ENCODE data around the gene GPATCH3.
A peak's percentile ranks its signal among the peaks of the same experiment; 100 is the strongest.
"Not testable (repeated sequence)": the region's sequence is repeated elsewhere in the genome, so short reads cannot be mapped to it uniquely, and the experiment has no call there.

GPATCH3 gene

GRCh38 chr1:26863685-26864077, 36.6 kb downstream of the GPATCH3 start:
- peak; percentile 43 for DNase-seq

- DNase-seq = peak; percentile 96
Observed at GRCh38 chr1:26862781-26863684, 37.2 kb downstream of the GPATCH3 start, which contains the start of gene SFN. Gene SFN, plus strand, starts transcription at chr1:26863149. Its CDS starts 64 bp downstream, at chr1:26863213.

DNA sequence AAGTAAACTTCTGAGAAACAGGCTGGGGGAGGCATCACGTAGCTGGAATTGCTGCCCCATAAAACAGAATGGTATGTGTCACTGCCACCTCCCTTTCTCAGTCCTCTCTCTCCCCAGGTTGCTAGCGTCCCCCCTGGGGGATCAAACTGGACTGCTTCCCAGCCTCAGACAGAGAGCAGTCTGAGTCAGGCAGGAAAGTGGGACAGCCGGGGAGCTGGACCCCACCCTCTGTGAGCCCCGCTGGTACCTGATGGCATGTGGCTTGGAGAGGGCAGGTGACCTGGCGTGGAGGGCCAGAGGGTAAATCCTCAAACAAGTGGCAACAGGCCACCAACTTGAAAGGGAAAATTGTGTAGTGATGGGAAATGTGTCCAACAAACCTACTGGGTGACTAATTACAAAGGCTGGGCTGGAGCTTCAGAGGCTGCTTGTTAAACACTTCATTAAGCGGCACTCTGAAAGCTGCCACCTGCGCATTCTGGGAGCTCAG, 38.3 kb downstream of the GPATCH3 start:
- no peak for DNase-seq

GRCh38 chr1:26861286-26861701, 39.0 kb downstream of the GPATCH3 start:
- no peak for DNase-seq

DNA sequence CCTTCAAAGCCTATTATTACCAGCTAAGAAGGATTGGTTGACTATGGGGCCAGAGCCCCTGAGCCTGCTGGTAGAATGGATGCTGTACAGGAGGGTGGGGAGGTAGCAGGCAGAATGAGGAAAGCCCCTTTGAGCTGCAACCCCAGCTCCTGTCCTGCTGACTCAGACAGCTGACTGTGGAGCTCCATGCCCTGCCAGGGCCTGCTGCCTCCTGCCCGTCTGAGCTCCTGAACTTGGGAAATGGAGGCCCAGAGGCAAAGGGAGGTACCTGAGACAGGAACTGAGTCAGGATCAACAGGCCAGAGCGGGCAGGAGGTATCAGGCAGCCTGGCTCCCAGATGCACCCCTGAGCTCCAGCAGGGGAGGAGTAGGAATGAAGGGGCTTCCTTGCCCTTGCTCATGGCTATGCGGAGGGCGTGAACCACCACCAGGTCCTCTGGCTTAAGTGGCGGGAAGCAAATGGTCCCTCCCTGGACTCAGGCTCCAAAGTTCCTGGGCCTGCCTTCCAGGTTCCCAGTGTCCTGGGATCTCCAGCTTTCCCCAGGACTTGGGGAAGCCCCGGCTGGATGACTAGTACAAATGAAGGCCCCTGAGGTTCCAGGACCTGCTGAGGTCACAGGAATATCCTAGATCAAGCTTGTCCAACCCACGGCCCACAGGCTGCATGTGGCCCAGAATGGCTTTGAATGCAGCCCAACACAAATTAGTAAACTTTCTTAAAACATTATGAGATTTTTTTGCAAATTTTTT, 41.2 kb downstream of the GPATCH3 start:
- no peak for DNase-seq

GRCh38 chr1:26858160-26858559, 42.1 kb downstream of the GPATCH3 start:
- no peak for DNase-seq

GRCh38 chr1:26857473-26858060, 42.7 kb downstream of the GPATCH3 start:
- no peak for DNase-seq

DNA sequence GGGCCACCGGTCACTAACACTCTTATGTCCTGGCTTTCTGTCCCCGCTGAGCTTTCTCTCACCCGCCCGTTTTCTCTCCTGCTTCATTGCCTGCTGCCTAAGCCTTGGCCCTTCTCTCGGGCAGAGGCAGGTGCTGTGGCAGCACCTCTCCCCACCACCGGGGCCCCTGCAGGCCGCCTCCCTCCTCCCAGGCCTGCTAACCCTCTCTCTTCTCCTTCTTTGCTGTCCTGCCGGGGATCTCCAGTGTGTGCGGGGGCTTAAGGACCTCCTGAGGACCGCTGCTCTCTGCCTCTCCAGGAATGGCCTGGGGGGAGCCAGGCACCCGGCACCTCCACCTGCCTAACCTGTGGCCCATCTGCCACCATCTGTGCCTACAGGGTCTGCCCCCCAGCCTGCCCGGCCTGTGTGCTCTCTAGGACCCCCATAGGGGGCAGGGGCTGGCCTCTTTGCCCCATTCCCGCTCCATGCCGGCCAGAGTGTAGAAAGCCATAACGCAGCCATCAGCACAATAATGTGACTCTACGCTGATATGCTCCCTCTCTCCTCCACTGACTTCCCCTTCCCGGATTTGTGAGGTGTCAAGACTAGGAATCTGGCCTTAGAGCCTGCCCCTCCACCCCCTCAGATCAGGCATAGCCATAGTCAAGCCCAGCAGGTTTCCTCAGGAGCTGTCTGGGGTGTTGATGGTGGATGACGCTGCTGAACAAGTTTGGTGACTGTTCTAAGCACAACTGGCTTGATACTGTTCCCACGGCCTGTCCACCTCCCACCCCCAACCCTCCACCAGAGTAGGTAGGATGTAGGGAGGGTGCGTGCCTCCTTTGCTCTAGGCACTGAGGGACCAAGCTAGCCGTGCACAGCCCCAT, 43.4 kb downstream of the GPATCH3 start:
- no peak for DNase-seq

- no peak for DNase-seq
Observed at GRCh38 chr1:26856181-26856580, 44.1 kb downstream of the GPATCH3 start.

GRCh38 chr1:26855636-26856035, 44.6 kb downstream of the GPATCH3 start:
- no peak for DNase-seq

DNA sequence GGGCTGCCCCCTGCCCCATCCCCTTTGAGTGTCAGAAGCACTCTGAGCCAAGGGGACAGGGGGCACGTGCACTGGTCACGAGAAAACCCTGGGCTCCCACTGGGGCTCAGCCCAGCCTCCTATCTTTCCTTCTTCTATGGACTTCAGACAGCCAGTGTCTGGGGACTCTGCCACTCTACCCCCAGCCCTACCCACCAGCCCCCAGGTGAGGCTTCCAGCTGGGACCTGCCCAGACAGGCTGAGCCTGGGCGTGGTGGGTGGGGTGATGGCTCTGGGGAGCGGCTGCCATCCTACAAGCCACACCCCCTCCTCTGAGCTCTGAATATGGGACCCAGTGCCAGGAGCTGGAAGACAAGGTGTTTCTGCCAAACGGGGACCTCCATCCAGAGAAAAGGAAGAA, 45.4 kb downstream of the GPATCH3 start:
- DNase-seq = no peak

- no peak for DNase-seq
Observed at GRCh38 chr1:26853600-26853999, 46.7 kb downstream of the GPATCH3 start.

- peak; percentile 27 for DNase-seq
Observed at GRCh38 chr1:26853156-26853555, 47.1 kb downstream of the GPATCH3 start.

- no peak for DNase-seq
Observed at GRCh38 chr1:26852701-26853100, 47.6 kb downstream of the GPATCH3 start.

DNA sequence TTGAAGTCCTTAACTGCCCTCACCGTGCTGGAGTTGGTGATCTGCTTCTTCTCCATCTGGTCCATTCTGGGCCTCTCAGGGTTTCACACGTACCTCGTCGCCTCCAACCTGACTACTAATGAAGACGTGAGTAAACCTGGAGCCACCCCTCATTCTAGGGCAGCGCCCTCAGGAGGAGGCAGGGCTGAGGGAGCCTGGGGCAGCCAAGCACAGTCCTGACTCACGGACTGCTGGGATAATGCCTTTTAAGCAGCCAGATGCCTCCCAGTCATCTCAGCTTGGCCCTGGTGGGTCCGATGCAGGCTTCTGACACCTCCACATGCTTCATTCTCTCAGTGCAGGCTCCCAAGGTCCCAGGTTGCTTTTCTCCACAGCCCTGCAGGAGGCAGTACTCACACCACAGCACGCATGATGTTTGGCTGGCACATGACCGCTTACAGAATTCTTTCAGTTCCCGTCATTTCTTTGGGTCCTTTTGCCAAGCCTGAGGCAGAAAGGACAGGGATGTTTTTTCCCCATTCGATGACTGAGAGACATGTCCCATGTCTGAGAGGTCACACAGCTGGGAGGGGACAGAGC, 49.1 kb downstream of the GPATCH3 start:
- DNase-seq = no peak

DNA sequence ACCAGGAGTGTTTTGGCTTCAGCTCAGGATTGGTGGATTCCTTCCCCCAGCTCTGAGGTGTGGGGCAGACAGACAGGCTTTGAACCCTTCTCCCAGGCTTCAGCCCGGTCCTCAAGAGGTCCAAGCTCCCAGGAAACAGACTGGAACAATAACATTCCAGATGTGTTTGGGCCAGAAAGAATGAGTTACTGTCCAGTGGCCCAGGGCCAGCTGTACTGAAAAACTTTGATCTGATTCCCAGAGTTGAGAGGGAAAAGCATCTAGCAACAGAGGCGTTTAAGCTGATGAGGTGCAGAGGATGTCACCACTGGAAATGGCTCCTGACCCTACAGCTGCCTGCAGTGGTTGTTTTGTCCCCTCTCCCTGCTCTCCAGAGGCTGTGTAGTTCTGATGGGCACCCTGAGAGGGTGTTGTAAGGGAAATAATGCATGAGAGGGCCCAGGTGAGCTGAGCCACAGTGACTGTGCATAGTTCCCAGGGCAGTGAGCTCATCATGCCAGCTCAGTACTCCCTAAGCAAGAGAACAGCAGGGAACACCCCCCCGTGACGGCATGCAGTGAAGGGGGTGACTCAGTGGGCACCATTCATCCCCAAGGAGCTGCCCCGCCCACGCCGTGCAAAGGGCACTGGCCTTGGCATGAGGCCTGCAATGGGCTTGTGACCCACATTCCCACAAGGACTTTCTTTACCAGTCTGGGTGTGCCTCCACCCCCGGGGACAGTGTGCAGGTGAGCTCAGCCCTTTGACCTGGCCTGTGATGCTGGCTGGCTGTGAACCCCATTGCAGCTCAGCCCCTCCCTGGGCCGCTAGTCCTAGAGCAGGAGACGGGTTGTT, 51.1 kb downstream of the GPATCH3 start:
- DNase-seq = no peak

GRCh38 chr1:26848499-26848898, 51.8 kb downstream of the GPATCH3 start:
- no peak for DNase-seq

DNA sequence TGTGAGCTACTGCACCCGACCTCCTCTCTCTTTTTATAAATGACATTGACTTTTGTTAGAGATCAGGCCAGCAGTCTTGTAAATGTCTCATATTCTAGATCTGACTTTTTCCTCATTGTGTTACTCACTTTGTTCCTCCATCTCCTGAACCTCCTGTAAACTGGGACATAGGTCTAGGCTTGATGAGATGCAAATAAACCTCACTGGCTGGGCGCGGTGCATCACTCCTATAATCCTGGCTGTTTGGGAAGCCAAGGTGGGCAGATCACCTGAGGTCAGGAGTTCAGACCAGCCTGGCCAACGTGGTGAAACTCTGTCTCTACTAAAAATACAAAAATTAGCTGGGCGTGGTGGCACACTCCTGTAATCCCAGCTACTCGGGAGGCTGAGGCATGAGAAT, 52.4 kb downstream of the GPATCH3 start:
- DNase-seq = not testable (repeated sequence)

DNA sequence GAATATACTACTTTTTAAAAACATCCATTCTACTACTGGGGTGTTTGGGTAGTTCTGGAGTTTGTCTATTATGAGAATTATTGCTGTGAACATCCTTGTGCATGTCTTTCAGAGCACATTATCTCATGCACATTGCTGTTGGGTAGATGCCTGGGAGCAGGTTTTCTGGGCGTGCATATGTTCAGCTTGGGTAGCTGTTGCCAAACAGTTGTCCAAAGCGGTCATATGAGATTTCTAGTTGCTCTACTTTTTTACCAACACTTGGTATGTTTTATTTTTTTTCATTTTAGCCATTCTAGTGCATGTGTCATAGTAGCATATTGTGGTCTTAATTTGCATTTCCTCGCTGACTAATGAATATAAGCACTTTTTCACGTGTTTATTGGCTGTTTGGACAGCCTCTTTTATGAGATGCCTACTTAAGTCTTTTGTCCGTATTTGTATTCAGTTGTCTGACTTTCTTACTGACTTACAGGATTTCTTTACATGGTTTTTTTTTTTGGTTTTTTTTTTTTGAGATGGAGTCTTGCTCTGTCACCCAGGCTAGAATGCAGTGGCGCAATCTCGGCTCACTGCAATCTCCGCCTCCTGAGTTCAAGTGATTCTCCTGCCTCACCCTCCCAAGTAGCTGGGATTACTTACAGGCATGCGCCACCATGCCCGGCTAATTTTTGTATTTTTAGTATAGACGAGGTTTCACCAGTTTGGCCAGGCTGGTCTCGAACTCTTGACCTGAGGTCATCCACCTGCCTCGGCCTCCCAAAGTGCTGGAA, 55.7 kb downstream of the GPATCH3 start:
- no peak for DNase-seq

Measured in DMS79 treated with DMSO at 0.1 percent for 48 hours (cell line).